Neural cell (in vitro differentiated cells): ENCODE results near the gene THRAP3. TPM values are rescaled to one million over a fixed set of nuclear protein-coding genes. Genes with fewer than 3 reads are reported as not detected.
A peak's percentile ranks its signal among the peaks of the same experiment; 100 is the strongest.

ENCODE experiments used
- H2AFZ ChIP-seq: fragments of 200-600, 300-800 bp; sonication (generic), shearing (Covaris generic); 2 replicates; pipeline ENCODE4 v1.6.0; 2014; ENCODE audit warnings: low read depth, mild to moderate bottlenecking, antibody characterized with exemption, low read length, moderate library complexity
- H3F3A ChIP-seq: fragments of 200-600 bp; shearing (Covaris generic); 2 replicates; pipeline ENCODE4 v1.6.1; 2016; ENCODE audit warnings: mild to moderate bottlenecking, moderate library complexity, mixed read lengths, antibody characterized with exemption, low read length; ENCODE audit not compliant: insufficient read depth, poor library complexity, severe bottlenecking
- H3K27ac ChIP-seq: fragments of 200-600, 300-800 bp; sonication (generic), shearing (Covaris generic); 2 replicates; pipeline ENCODE4 v1.5.1; 2014; ENCODE audit warnings: mild to moderate bottlenecking, low read length, moderate library complexity
- H3K27me3 ChIP-seq: fragments of 300-800, 200-600 bp; sonication (generic), shearing (Covaris generic); 2 replicates; pipeline ENCODE4 v1.6.0; 2014; ENCODE audit warnings: mild to moderate bottlenecking, low read depth, low read length, moderate library complexity; ENCODE audit not compliant: insufficient read depth
- H3K36me3 ChIP-seq: fragments of 300-800, 200-600 bp; sonication (generic), shearing (Covaris generic); 2 replicates; pipeline ENCODE4 v1.5.1; 2014; ENCODE audit warnings: mild to moderate bottlenecking, antibody characterized with exemption, low read length, moderate library complexity; ENCODE audit not compliant: insufficient read depth
- H3K4me2 ChIP-seq: fragments of 300-800, 200-600 bp; sonication (generic), shearing (Covaris generic); 2 replicates; pipeline ENCODE4 v1.6.0; 2014; ENCODE audit warnings: mild to moderate bottlenecking, low read length
- H3K4me3 ChIP-seq: fragments of 300-800, 200-600 bp; sonication (generic), shearing (Covaris generic); 2 replicates; pipeline ENCODE4 v1.5.1; 2014; ENCODE audit warnings: mild to moderate bottlenecking, low read length, moderate library complexity
- H3K79me2 ChIP-seq: fragments of 200-600 bp; shearing (Covaris generic); replicated peaks from 2 replicates; pipeline ENCODE4 v1.6.0; 2014; ENCODE audit warnings: mild to moderate bottlenecking, low read length, moderate library complexity; ENCODE audit not compliant: insufficient read depth
- H3K9ac ChIP-seq: fragments of 300-800, 200-600 bp; sonication (generic), shearing (Covaris generic); 2 replicates; pipeline ENCODE4 v1.6.1; 2016; ENCODE audit warnings: mild to moderate bottlenecking, low read length, mixed read lengths
- H3K9me2 ChIP-seq: fragments of 200-600 bp; shearing (Covaris generic); 2 replicates; pipeline ENCODE4 v1.6.1; 2016; ENCODE audit warnings: mild to moderate bottlenecking, low read length, mixed read lengths; ENCODE audit not compliant: insufficient read depth
- H3K9me3 ChIP-seq: fragments of 200-600, 300-800 bp; sonication (generic), shearing (Covaris generic); 2 replicates; pipeline ENCODE4 v1.6.1; 2016; ENCODE audit warnings: mild to moderate bottlenecking, mixed run types, low read length, moderate library complexity, mixed read lengths
- H4K20me1 ChIP-seq: fragments of 200-600 bp; shearing (Covaris generic); 2 replicates; pipeline ENCODE4 v1.6.1; 2016; ENCODE audit warnings: mild to moderate bottlenecking, mixed run types; ENCODE audit not compliant: insufficient read depth
- EP300 ChIP-seq: fragments of 450-650 bp; conservative IDR thresholded peaks from 2 replicates; pipeline ENCODE4 v1.6.1; 2014; ENCODE audit warnings: antibody characterized with exemption, mild to moderate bottlenecking, moderate library complexity; ENCODE audit not compliant: poor library complexity, severe bottlenecking
- EZH2 ChIP-seq: fragments of 200-600, 300-800 bp; shearing (Covaris generic), sonication (generic); IDR thresholded peaks from 2 replicates; pipeline ENCODE4 v1.6.1; 2014; ENCODE audit warnings: antibody characterized with exemption, low read length, borderline replicate concordance, mild to moderate bottlenecking; ENCODE audit not compliant: insufficient read depth, poor library complexity, severe bottlenecking
- MXI1 ChIP-seq: fragments of 450-650 bp; conservative IDR thresholded peaks from 2 replicates; pipeline ENCODE4 v1.6.1; 2014; ENCODE audit warnings: antibody characterized with exemption, mild to moderate bottlenecking; ENCODE audit not compliant: poor library complexity, severe bottlenecking
- POLR2AphosphoS5 ChIP-seq: IDR thresholded peaks from 2 replicates; pipeline ENCODE4 v1.6.1; 2012
- RAD21 ChIP-seq: fragments of 450-650 bp; conservative IDR thresholded peaks from 2 replicates; pipeline ENCODE4 v1.6.1; 2014; ENCODE audit warnings: antibody characterized with exemption, mild to moderate bottlenecking, moderate library complexity
- SMC3 ChIP-seq: fragments of 450-650 bp; conservative IDR thresholded peaks from 2 replicates; pipeline ENCODE4 v1.6.1; 2014; ENCODE audit warnings: antibody characterized with exemption, mild to moderate bottlenecking, moderate library complexity; ENCODE audit not compliant: poor library complexity
- TAF1 ChIP-seq: IDR thresholded peaks from 2 replicates; pipeline ENCODE4 v1.6.1; 2012; ENCODE audit warnings: low read depth
- polyA plus RNA-seq: library from polyadenylated mRNA; depleted of rRNA; stranded (reverse); fragments of >200 nt; gene quantifications from 2 replicates; pipeline ENCODE4 v1.2.3, GENCODE V29; 2014
- TF ChIP-seq, protein P1 (sequence below): IDR thresholded peaks from 2 replicates; pipeline ENCODE4 v1.6.1; 2012; ENCODE audit warnings: borderline replicate concordance
- TF ChIP-seq, protein P2 (sequence below): fragments of 450-650 bp; IDR thresholded peaks from 2 replicates; pipeline ENCODE4 v1.5.1; 2014; ENCODE audit warnings: antibody characterized with exemption, mild to moderate bottlenecking, moderate library complexity; ENCODE audit not compliant: poor library complexity, severe bottlenecking

Gene THRAP3
- polyA plus RNA-seq, 1 donor from 2014 or later = 54.4 TPM

- Histone ChIP-seq H3K9ac (peak overlapping the region; percentile 61), H4K20me1 (no peaks in the 10 kb centered on the region), H3K27ac (no peak overlapping the region), H3K4me2 (peak overlapping the region; percentile 89), H3K27me3 (no peaks in the 10 kb centered on the region), H3K36me3 (no peaks in the 10 kb centered on the region), H3F3A (no peaks in the 10 kb centered on the region), H3K4me3 (peak overlapping the region; percentile 74), H2AFZ (peak overlapping the region; percentile 57), H3K9me3 (no peaks in the 10 kb centered on the region), H3K9me2 (no peaks in the 10 kb centered on the region), H3K79me2 (no peaks in the 10 kb centered on the region)
- TF ChIP-seq POLR2AphosphoS5 (no peak), TAF1 (no peak), MXI1 (peak; percentile 20), SMC3 (no peak), EP300 (no peak)
- TF ChIP-seq, protein P1, sequence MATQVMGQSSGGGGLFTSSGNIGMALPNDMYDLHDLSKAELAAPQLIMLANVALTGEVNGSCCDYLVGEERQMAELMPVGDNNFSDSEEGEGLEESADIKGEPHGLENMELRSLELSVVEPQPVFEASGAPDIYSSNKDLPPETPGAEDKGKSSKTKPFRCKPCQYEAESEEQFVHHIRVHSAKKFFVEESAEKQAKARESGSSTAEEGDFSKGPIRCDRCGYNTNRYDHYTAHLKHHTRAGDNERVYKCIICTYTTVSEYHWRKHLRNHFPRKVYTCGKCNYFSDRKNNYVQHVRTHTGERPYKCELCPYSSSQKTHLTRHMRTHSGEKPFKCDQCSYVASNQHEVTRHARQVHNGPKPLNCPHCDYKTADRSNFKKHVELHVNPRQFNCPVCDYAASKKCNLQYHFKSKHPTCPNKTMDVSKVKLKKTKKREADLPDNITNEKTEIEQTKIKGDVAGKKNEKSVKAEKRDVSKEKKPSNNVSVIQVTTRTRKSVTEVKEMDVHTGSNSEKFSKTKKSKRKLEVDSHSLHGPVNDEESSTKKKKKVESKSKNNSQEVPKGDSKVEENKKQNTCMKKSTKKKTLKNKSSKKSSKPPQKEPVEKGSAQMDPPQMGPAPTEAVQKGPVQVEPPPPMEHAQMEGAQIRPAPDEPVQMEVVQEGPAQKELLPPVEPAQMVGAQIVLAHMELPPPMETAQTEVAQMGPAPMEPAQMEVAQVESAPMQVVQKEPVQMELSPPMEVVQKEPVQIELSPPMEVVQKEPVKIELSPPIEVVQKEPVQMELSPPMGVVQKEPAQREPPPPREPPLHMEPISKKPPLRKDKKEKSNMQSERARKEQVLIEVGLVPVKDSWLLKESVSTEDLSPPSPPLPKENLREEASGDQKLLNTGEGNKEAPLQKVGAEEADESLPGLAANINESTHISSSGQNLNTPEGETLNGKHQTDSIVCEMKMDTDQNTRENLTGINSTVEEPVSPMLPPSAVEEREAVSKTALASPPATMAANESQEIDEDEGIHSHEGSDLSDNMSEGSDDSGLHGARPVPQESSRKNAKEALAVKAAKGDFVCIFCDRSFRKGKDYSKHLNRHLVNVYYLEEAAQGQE = no peak
These were observed 82.7 kb downstream of the THRAP3 start for GRCh38 chr1:36306902-36307456.

- H3K4me3 ChIP-seq = peak overlapping the region; percentile 74
- no peaks in the 10 kb centered on the region for H3K9me2 ChIP-seq
- H3K27me3 ChIP-seq = no peaks in the 10 kb centered on the region
- H3K9me3 ChIP-seq = no peaks in the 10 kb centered on the region
- TF ChIP-seq POLR2AphosphoS5 = no peak
- TF ChIP-seq RAD21 = no peak
- TF ChIP-seq, protein P2, sequence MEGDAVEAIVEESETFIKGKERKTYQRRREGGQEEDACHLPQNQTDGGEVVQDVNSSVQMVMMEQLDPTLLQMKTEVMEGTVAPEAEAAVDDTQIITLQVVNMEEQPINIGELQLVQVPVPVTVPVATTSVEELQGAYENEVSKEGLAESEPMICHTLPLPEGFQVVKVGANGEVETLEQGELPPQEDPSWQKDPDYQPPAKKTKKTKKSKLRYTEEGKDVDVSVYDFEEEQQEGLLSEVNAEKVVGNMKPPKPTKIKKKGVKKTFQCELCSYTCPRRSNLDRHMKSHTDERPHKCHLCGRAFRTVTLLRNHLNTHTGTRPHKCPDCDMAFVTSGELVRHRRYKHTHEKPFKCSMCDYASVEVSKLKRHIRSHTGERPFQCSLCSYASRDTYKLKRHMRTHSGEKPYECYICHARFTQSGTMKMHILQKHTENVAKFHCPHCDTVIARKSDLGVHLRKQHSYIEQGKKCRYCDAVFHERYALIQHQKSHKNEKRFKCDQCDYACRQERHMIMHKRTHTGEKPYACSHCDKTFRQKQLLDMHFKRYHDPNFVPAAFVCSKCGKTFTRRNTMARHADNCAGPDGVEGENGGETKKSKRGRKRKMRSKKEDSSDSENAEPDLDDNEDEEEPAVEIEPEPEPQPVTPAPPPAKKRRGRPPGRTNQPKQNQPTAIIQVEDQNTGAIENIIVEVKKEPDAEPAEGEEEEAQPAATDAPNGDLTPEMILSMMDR = no peak
- TF ChIP-seq MXI1 = no peak
- no peak for TF ChIP-seq EP300
- no peak for TF ChIP-seq EZH2
- TF ChIP-seq SMC3 = no peak
- TF ChIP-seq TAF1 = no peak
- TF ChIP-seq, protein P1 = no peak
- H3K36me3 ChIP-seq = no peaks in the 10 kb centered on the region
- H3K4me2 ChIP-seq = no peak overlapping the region
- H3K9ac ChIP-seq = no peak overlapping the region
- no peaks in the 10 kb centered on the region for H3K79me2 ChIP-seq
- H2AFZ ChIP-seq = no peak overlapping the region
- no peaks in the 10 kb centered on the region for H3F3A ChIP-seq
- no peak overlapping the region for H3K27ac ChIP-seq
- H4K20me1 ChIP-seq = no peaks in the 10 kb centered on the region
These were observed 83.5 kb downstream of the THRAP3 start for GRCh38 chr1:36307601-36308330.
